Stomach smooth muscle (tissue), 2 donors: Measurements from ENCODE around the gene FGFR1OP2.

ENCODE experiments used
- H3K27ac ChIP-seq: one replicate; pipeline ENCODE4 v1.7.0; 2013; ENCODE audit warnings: mild to moderate bottlenecking, low read length, inconsistent platforms
- H3K27me3 ChIP-seq, 2 donors: one replicate each; pipeline ENCODE4 v1.7.0; 2013; ENCODE audit warnings: low read length in 2 of 2; ENCODE audit not compliant: insufficient read depth in 2 of 2, control insufficient read depth in 1 of 2
- H3K36me3 ChIP-seq, 2 donors: one replicate each; pipeline ENCODE4 v1.7.0; 2013; ENCODE audit warnings: low read length in 2 of 2; ENCODE audit not compliant: control insufficient read depth in 2 of 2, insufficient read depth in 2 of 2
- H3K4me1 ChIP-seq: one replicate; pipeline ENCODE4 v1.7.0; 2013; ENCODE audit warnings: low read length; ENCODE audit not compliant: control insufficient read depth, insufficient read depth
- H3K4me3 ChIP-seq, 2 donors: one replicate each; pipeline ENCODE4 v1.7.0; 2013; ENCODE audit warnings: low read length in 2 of 2
- H3K9ac ChIP-seq, 2 donors: one replicate each; pipeline ENCODE4 v1.7.0; 2013; ENCODE audit warnings: low read length in 2 of 2, mild to moderate bottlenecking in 1 of 2
- H3K9me3 ChIP-seq, 2 donors: one replicate each; pipeline ENCODE4 v1.7.0; 2013; ENCODE audit warnings: low read length in 2 of 2; ENCODE audit not compliant: control insufficient read depth in 2 of 2
- donor health status: healthy.
- donor health status: Pancreatic carcinoma.

The FGFR1OP2 gene

DNA sequence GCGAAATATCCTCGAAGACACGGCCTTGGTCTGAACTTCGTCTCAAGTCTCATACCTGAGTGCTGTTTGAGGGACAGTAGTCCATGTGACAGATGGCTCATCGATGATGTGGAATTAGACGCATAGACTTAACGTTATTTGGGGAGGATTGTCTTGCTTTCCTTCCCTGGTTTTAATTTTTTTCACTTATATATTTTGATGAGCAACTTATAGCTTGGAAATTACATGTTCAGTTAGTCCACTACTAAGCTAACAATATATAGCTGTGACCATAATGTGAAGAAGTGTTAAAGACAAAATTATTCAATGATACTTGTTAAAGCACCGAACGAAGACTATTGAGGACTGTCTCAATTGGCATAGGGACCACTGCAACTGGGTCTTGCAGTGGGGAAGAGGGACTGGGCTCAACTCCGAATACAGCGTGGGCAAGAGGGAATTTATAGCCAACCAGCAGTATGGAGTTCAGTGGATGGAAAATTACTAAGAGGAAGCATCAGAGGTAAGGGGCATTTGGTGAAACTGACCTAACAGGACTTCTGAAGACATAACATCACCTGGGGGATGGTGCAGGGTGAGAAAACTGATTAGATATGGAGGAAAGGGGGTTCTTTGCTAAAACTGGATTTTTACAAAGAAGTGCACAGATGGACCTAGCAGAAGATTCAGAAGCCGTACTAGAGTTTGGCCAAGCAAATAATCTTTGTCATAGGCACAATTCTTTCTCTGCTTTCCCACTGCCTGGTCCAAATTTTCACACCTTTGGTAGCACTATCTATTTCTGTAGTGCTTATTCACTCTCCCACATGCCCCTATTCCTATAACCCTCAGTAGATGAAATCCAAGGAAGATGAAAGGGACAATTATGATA, 76.8 kb downstream of the FGFR1OP2 start:
- H3K4me3 ChIP-seq = peak overlapping the region; percentile 93 to 97
- H3K36me3 ChIP-seq = no peaks in the 10 kb centered on the region
- peaks cover 14% of the 10 kb centered on the region for H3K4me1 ChIP-seq
- no peaks in the 10 kb centered on the region for H3K9me3 ChIP-seq
- H3K27me3 ChIP-seq = no peaks in the 10 kb centered on the region
- peak overlapping the region; percentile 95 to 98 for H3K9ac ChIP-seq
- peak overlapping the region; percentile 93 for H3K27ac ChIP-seq

DNA sequence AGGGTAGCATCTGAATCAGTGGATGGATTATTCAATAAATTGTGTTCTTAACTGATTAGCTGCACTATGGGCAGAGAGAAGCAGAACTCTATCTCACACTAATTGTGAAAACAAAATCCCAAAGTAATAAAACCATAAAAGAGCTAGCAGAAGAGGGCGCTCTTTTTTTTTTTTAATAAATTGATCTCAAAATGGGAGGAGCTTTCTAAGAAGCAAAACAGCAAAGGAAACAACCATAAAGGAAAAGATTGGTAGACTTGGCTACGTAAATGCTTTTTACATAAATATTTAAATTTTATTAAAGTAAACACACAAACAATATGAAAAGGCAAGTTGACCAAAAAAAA, 77.4 kb downstream of the FGFR1OP2 start:
- Histone ChIP-seq H3K4me1 (peaks cover 14% of the 10 kb centered on the region), H3K27ac (peak overlapping the region; percentile 93), H3K4me3 (no peak overlapping the region), H3K36me3 (no peaks in the 10 kb centered on the region), H3K27me3 (no peaks in the 10 kb centered on the region), H3K9ac (peak overlapping the region in 1 of 2 donors; percentile 98), H3K9me3 (no peaks in the 10 kb centered on the region)
